WI38 (cell line): ENCODE measurements around the gene NECAP2.

Source experiments
- H3K4me3 ChIP-seq: 2 replicates; pipeline ENCODE4 v1.5.1; 2011; ENCODE audit warnings: low read depth, mild to moderate bottlenecking, control low read depth, low read length
- TF ChIP-seq, protein P1 (sequence below): IDR thresholded peaks from 2 replicates; pipeline ENCODE4 v1.5.1; 2012; ENCODE audit warnings: low read depth, mild to moderate bottlenecking, control low read depth, low read length

Gene NECAP2

DNA sequence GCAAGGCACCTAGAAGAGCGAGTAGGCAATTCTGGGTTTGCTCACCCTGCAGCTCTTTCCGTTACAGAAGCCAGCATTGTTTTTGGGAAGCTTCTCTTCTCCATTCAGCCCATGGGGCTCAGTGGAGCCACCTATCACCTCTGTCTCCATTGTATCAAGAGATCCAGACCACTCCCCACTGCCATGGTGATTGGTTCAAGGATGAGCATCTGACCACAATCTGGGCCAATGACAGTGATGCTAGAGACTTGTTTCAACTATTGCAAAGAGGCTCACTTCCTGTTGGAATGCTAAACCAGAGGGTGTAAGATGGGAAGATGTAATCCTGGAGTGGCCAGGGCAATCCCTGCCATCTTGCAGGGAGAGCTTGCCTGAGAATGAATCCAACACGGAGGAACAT is 9.9 kb upstream of the NECAP2 start:
- no peak overlapping the region for H3K4me3 ChIP-seq
- TF ChIP-seq, protein P1, sequence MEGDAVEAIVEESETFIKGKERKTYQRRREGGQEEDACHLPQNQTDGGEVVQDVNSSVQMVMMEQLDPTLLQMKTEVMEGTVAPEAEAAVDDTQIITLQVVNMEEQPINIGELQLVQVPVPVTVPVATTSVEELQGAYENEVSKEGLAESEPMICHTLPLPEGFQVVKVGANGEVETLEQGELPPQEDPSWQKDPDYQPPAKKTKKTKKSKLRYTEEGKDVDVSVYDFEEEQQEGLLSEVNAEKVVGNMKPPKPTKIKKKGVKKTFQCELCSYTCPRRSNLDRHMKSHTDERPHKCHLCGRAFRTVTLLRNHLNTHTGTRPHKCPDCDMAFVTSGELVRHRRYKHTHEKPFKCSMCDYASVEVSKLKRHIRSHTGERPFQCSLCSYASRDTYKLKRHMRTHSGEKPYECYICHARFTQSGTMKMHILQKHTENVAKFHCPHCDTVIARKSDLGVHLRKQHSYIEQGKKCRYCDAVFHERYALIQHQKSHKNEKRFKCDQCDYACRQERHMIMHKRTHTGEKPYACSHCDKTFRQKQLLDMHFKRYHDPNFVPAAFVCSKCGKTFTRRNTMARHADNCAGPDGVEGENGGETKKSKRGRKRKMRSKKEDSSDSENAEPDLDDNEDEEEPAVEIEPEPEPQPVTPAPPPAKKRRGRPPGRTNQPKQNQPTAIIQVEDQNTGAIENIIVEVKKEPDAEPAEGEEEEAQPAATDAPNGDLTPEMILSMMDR = no peak

DNA sequence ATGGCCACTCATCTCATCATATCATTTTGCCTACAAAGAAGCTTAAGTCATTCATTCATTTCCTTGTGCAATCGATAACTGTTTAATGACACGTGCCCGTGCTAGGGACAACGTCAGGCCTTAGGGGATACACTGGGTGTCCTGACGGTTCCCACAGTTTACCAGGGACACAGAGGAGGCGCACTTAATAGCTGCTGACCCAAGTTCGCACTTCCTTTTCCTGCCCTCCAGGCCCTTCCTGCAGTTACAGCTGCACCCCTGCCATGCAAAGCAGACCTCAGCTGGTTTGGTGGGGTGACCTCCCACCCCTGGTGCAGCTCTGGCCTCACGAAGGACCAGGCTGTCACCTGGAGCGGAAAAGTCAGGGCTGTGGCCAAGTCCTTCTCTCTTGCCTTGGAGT is 7.5 kb upstream of the NECAP2 start:
- no peak overlapping the region for H3K4me3 ChIP-seq
- TF ChIP-seq, protein P1 = no peak

DNA sequence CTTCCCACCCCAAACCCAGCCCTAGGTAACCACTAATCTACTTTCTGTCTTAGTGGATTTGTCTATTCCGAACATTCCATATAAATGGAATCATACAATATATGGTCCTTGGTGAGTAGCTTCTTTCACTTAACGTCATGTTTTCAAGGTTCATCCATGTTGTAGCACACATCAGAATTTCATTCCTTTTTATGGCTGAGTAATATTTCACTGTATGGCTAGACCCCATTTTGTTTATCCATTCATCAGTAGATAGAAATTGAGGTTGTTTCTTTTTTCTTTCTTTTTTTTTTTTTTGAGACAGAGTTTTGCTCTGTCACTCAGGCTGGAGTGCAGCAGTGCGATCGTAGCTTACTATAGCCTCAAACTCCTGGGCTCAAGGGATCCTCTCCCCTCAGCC is 6.5 kb upstream of the NECAP2 start:
- H3K4me3 ChIP-seq = no peak overlapping the region
- TF ChIP-seq, protein P1 = no peak

DNA sequence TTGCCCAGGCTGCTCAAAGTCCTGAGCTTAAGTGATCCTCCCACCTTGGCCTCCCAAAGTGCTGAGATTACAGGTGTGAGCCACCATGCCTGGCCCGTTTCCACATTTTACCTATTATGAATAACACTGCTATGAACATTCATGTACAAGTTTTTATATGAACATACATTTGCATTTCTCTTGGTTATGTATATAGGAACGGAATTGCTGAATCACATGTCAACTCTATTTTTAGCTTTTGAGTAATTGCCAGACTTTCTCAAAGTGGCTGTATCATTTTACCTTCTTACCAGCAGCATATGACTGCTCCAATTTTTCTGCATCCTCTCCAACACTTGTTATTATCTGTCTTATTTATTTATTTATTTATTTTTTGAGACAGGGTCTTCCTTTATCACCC is 6.0 kb upstream of the NECAP2 start:
- TF ChIP-seq, protein P1 = no peak
- no peak overlapping the region for H3K4me3 ChIP-seq

DNA sequence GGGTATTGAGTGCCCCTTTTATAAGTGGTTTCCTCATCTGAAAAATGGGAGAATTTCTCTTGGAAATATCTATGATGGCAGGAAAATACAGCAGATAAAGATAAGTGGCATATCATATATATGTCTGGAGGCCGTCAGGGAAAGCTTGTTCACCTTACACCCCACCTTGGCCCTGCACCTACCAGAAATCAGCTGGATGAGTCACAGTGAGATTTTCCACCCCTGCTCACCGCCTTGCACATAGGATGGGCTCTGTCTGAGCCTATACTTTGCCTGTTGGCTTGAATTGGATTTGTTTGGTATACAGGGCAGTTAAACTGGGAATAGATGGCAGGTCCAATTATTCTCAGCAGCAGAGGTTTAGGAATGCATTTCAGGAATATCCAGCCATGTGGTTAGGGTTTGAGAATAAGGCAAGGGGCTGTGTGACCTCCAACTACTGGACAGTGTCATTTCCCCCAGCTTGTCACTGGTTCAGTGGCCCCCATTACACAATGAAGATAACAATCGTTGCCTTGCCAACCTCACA is 3.5 kb upstream of the NECAP2 start, which contains the start of gene SPATA21:
Gene SPATA21, minus strand, starts transcription at position 479 of the 529 bp plus-strand sequence. CDS start 6,053 bp downstream, outside the sequence.
- no peak within 1 kb of the TSS for H3K4me3 ChIP-seq
- TF ChIP-seq, protein P1 = no peak

DNA sequence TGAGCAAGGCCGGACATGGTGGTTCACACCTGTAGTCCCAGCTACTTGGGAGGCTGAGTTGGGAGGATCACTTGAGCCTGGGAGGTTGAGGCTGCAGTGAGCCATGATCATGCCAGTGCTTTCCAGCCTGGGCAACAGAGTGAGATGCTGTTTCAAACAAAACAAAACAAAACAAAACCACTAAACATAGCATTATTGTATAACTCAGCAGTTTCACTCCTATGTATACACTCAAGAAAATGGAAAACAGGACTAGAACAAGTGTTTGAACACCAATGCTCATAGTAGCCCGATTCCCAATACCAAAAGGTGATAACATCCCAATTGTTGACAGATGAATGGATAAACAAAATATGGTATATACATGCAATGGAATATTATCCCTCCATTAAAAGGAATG is 2.0 kb upstream of the NECAP2 start:
- TF ChIP-seq, protein P1 = no peak
- no peak overlapping the region for H3K4me3 ChIP-seq

DNA sequence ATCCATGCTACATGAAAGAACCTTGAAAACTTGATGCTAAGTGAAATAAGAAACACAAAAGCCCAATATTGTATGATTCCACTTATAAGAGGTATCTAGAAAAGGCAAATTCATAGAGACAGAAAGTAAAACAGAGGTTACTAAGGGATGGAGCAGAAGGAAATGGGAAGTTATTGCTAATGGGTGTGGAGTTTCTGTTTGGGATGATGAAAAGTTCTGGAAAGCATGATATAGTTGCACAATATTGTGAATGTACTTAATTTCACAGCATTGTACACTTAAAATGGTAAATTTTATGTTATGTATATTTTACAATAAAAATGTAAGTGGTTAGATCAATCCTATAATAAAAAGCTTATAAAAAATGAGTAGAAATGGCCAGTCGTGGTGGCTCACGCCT is 1.6 kb upstream of the NECAP2 start:
- TF ChIP-seq, protein P1 = no peak
- H3K4me3 ChIP-seq = no peak overlapping the region
